Stimulated activated CD4-positive, alpha-beta T cell treated with anti-CD3 and anti-CD28 coated beads, Interleukin-15, amount 100 ng/mL, for 24 hours (primary cell): ENCODE measurements around the gene TNRC18.
"Not testable (repeated sequence)": the region's sequence is repeated elsewhere in the genome, so short reads cannot be mapped to it uniquely, and the experiment has no call there.

Source experiments
- DNase-seq: peaks from one replicate; pipeline ENCODE4 v3.0.0-alpha.2; 2020

Gene TNRC18

DNA sequence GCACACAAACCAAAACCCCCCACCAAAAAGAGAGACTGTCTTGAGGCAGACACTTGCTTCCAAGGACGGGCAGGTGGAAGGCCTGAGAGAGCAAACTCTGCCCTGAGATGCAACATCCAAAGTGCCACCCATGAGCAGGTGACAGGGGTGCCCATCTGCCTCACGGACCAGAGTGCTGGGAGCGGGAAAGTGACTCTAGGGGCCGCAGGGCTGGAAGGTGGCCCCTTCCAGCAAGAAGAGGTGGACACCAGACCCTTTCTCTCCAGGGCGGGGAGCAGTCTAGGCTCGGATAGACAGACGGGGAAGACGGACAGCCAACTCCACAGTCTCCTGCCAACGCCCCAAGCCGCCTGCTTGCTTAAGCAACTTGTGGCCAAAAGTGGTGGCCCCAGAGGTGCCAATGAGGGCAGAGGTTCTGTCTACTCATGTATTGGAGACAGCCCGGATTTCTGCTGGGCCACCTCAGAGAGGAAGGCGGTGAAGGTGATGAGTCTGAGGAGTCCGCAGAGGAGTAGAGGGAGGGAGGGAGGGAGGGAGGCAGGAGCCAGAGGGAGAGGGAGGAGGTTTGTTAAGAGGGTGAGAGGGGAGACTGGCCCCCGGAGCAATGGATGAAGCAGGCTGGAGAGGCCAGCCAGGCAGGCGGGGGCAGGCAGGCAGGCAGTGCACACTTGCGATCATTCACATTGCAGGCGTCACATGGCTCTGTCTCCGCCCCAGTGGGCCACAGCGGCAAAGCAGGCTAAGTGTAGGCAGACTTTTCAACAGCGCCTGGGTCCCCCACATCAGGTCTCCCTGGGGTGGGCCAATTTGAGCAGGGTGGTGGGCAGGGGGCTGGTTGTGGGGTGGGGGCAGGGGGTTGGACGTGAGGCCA, 75.3 kb downstream of the TNRC18 start:
- no peak for DNase-seq

DNA sequence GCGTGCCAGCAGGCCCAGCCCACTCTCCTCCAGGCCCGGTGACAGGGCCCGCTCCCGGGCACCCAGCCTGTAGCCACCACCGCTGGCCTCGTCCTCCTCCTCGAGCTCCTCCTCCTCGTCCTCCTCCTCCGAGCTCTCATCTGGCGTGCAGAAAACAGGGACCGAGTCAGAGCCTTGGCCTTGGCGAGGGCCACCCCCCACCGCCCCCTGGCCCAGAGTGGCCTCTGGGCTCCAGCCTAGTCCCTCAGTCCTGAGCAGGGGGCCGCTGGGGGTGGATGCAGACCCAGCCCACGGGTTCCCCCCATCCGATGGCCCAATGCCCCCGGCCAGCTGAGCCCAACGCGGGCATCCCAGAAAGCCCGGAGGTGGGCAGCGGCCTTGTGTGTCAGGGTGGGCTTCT, 78.0 kb downstream of the TNRC18 start:
- DNase-seq, result no peak

DNA sequence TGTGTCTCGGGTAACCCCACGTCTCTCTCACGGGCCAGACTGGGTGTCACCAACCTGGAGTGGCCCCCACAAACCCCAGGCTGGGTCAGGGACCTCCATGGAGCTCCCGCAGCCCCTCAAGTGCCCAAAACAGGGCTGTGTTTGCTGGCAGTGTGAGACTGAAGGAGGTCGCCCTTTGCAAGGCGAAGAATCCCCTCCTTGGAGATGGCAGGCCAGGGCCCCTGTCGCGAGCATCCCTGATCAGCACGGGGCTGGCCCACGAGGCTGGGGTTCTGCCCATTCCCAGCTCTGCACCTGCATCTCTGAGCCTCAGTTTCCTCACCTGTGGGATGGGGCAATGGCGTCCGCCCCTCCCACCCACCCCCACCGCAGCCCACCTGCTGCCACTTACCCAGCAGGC, 78.5 kb downstream of the TNRC18 start:
- no peak for DNase-seq

DNA sequence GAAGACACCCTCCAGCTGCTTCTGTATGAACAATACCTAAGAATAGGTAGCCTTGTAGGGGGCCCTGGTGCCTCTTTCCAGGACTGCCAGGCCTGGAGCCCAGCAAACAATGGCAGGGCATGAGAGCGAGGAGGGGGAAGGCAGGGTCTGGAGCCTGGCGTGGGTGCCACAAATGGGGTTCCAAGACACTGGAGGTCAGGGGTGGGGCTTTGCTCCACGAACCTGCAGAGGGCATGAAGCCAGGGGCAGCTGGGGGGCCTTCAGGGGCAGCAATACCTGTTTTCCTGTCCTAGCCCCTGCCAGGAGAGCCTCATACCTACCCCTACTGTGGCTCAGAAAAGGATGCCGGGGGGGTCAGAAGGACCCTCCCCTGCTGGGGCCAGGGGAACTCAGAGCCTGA, 79.3 kb downstream of the TNRC18 start:
- no peak for DNase-seq

DNA sequence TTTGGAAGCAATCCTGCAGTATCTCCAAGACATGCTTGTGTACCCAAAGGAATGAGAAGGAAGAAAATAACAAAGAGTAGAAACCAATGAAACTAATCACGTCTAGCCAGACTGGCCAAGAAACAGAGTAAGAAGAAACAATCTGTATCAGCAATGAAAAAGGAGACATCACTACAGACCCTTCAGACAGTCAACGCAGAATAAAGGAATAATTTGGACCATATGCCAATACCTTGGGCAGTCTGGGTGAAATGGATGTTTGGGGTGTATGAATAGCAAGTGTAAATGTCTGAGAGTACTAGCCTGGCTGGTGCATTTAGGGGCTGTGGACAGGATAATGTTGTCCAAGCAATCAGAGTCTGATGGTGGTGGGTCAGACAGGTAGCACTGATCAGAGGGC, 79.8 kb downstream of the TNRC18 start:
- no peak for DNase-seq

DNA sequence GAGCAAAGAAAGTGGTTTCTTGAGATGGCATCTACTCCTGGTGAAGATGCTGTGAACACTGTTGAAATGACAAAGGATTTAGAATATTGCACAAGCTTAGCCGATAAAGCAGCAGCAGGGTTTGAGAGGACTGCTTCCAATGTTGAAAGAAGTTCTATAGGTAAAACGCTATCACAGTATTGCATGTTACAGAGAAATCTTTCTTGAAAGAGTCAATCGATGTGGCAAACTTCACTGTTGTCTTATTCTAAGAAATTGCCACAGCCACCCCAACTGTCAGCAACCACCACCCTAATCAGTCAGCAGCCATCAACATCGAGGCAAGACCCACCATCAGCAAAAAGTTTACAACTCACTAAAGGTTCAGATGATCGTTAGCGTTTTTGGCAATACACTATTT, 81.0 kb downstream of the TNRC18 start:
- DNase-seq, result no peak

DNA sequence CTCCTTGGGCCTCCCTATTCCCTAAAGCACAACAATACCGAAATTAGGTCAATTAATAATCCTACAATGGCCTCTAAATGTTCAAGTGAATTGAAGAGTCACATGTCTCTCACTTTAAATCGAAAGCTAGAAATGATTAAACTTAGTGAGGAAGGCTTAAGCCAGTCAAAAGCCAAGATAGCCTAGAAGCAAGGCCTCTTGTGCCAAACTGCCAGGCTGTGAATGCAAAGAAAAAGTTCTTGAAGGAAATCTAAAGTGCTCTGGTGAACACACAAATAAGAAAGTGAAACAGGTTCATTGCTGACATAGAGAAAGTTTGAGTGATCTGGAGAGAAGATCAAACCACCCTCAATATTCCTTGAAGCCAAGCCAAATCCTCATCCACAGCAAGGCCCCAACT, 83.7 kb downstream of the TNRC18 start:
- no peak for DNase-seq

DNA sequence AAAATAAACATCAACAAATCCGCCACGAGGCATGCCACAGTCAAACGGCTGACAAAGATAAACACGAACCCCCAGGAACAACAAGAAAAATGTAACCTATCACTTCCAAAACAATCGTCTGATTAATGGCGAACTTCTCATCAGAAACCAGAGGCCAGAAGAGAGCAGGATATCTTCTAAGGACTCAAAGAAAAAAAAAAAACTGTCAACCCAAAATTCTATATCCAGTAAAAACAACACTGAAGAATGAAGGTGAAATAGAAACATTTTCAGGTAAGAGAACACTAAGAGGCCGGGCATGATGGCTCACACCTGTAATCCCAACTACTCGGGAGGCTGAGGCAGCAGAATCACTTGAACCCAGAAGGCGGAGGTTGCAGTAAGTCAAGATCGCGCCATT, 86.6 kb downstream of the TNRC18 start:
- no peak for DNase-seq

DNA sequence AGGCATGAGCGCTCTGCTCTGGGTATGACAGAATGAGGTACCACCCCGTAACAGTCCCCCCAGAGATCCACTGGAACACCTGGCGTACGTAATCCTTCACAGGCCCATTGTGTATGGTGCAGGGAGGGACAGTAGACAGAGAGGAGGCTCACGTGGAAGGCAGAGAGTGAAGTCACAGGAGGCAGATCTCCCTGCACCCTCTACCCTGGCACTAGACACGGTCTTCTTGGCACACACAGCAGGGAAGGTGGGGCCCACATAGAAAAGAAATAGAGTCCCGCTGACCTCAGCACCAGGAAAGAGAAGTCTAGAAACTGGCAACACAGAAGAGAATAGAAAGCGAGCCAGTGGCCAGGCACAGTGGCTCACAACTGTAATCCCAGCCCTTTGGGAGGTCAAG, 89.0 kb downstream of the TNRC18 start:
- DNase-seq, result no peak

DNA sequence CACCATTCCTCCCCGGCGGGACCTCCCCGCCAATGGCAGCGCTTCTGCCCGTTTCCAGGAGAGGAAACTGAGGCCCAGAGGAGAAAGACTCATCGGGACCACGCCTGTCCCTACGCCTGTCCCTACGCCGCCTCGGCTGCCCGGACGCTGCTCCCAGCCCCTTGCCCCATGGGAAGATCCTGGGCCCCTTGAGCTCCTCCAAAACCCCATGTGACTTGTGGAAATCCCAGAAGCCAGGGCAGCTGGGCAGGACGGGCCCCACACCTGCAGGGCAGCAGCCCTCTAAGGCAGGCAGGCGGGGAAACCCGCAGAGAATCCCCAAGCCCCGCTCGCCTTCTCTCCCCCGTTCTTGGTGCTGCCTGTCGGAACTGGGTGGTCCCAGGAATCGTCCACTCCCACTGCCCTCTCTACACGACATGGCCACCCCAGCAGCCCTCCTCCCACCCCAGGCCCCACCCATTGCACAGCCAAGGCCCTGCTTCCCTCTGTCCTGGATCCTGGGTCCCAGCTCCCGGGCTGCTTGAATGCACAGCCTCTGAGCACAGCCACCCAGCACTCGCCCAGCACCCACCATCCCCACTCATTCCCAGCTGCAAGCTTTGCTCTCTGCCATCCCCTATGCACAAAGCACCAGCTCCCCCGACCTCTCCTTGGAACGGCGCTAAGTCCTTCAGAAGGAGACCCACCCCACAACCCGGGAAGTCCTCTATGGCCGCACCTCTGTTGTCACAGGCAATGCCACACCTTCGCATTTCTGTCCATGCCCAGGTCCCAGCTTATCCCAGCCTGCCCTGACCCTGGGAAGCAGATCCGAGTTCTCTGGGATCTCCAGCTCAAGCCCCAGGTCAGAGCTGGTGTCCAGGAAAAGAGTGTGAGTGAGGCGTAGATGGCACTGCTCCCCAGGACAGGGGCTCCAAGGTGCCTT, 90.3 kb downstream of the TNRC18 start:
- no peak for DNase-seq

DNA sequence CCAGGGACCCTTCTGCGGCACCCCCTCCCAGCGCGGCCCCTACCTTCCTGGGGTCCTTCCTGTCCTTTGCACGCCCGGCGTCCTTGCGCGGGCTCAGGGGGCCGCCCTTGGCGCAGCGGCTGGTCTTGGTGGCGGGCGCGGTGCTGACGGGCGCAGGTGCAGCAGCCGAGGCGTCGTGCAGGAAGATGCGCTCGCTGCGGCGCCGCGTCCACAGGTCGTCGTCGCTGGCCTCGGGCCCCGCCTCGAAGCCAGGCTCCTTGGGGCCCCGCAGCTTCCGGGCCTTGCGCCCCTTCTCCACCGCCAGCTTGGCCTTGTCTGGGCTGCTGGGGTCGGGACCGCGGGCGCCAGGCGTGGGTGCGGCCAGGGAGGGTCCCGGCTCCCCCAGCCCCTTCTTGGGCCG, 91.1 kb downstream of the TNRC18 start:
- no peak for DNase-seq

DNA sequence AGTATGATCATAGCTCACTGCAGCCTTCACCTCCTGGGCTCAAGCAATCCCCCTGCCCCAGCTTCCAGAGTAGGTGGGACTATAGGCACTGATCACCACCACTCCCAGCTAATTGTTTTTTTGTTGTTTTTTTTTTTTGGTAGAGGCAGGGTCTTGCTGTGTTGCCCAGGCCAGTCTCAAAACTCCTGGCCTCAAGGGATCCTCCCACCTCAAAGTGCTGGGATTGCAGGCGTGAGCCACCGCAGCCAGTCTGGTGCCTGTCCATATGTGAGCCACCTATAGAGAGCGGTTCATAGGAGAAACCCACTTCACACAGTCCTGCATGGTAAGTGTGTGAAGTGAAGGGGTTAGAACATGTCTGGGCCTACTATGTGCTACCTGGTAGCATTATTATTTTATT, 93.3 kb downstream of the TNRC18 start:
- DNase-seq, result no peak

DNA sequence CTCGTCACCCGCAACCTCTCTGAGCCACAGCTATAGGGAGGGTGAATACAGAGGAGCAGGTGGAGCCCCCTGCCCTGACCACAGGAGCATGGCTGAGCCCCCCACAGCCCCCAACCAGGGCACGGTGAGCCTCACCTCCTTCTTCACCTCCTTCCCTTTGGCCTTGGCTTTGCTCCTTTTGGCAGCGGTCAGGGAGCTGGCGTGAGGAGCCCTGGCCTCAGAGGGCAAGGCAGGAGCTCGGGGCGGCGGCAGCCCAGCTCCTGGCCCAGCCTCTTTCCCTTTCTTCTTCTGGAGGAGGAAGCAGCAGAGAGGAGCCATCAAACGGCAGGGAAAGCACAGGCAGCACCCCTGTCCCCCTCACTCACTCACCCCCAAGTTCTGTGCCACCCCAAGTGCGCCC, 98.7 kb downstream of the TNRC18 start:
- DNase-seq, result no peak

DNA sequence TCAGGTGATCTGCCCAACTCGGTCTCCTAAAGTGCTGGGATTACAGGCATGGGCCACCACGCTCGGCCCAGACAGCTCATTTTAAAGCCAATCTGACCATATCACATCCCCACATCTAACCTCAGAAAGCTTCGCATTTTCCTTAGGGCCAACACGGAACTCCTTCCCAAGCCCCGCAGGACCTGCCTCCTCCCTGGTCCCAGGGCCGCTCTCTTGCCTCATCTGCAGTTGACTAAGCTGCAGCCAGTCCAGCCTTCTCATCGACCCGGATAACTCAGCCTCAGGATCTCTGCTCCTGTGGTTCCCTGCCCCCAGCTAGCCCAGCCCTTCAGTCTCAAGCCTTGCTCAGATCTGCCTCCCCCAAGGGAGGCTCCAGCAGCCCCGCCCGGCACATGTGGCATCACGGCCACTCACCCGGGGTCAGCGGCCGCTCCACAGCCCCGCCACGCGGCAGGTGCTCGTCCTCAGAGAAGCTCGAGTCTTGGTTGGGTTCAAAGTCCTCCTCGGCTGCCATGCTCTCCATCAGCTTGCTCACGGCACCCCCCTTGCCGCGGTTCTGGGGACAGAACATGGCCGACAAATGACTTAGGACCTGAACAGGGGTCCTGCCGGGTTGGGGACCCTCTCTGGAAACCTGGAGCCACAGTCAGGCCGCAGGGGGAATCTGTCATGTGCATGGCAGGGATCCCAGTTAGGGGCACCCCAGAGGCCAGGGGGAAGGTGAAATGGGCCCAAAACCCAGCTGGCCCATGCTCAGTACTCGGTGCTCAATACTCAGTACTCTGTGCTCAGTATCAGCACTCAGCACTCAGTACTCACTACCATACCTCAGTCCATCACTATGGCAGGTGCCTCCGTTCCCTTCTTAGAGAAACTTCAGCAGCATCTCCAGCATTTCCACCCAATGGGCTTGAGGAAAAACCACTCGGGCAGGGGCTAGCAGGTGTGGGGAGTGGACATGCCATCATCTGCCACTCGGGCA, 99.5 kb downstream of the TNRC18 start:
- DNase-seq, result not testable (repeated sequence)

DNA sequence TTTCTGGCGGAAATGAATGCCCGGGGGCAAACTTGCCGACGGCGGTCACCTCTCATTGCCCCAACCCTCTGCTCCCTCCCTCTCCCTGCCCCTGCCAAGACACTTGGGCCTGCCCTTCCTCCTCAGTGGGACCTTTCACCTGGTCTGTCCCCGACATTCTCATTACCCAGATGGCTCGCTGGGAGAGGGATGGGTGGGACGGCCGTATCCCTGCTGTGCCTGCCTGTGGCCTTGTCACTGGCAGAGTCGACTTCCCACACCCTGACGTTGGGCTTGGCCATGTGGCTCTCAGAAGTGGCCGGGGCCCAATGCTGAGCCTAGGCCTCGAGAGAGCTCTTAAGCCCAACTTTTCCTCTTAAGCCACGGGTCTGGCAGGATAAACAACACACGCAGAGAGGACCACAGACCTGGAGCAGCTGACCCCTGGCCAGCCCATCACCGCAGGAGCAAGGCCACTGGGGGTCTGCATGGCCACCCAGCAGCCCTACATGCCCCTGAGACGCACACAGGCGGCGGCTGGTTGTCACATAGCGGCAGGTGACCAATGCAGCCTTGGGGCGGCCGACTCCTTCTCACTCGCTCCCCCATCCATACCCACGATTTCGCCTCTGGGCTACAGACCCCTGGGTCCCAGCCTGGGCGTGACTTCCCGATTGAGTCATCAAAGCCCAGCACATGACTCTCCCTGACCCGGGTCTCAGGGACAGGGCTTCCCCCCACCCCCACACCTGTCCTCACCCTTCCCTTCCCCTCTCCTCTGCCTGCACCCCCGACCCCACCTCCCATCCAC, 100.8 kb downstream of the TNRC18 start:
- no peak for DNase-seq

DNA sequence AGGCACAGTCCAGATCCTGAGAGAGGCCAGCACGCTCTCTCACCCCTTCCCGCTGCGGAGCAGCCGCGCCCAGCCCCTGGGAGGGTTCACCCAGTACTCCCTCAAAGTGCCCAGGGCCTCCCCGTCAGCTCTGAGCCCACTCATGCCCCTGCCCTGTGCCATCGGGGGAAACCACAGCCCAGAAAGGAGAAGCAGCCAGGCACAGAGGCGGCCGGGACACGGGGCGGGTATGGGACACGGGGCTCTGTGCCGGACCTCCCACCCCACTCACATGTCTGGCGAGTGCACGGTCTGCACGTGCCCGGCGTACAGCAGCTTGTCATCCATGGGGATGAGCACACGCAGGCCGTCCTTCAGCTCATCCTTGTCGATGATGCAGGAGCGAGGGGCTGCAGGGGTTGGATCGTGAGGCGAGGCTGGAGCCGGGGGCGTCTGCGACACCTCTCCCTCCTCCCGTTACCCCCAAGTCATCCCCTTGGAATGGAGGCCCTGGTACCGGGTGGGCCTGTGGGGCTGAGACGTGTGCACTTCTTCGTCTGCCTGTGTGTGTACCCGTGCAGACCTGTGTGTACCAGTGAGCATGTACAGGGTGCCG, 102.7 kb downstream of the TNRC18 start:
- no peak for DNase-seq

DNA sequence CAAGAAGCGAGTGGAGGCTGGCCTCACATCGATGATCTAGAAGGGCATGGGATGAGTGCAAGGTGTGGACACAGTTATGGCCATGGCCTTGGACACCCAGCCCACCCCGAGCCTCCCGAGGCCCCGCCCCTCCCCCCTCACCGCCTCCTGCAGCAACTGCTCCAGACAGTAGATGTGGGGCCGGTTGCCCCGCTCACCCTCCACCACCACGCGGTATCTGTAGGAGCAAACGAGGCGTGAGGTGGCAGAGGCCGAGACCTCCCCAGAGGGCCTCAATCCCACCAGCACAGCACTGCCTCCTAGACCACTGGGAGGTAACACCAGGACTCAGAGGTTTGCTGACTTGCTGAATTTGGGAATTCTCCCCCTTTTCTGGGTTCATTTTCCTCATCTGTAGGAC, 103.2 kb downstream of the TNRC18 start:
- DNase-seq, result no peak

DNA sequence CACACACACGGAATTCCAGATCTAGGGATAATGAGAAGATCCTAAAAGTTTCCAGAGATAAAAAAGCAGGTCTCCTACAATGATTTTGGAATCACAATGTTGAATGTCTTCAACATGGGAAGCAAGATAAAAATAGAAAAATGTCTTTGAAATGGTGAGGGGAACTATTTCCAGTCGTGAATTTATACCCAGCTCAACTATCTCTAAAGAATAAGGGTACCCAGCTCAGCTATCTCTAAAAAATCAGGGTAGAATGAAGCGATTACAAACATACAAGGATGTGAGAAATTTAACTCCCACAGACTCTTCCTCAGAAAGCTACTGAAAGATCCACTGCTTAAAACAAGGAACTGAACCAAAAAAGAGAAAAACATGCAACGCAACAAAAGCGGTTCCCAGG, 105.0 kb downstream of the TNRC18 start:
- not testable (repeated sequence) for DNase-seq

DNA sequence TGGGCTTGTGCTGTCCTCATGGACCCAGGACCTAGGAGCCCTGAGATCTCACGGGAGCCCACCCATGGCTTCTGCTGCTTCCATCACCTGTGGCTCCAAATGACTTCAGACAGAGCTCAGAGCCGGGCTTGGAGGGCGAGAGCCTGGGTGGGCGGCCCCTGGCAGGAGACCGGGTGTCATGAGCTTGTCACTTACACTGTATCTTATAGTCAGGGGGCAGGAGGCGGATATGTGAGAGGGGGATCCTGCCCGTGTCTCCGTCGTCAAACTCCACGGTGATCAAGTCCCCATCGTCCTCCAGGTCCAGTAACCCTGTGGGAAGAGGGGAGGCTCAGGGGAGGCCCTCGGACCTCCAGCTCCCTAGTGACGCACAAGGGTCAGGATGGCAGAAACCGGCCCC, 107.9 kb downstream of the TNRC18 start:
- no peak for DNase-seq

DNA sequence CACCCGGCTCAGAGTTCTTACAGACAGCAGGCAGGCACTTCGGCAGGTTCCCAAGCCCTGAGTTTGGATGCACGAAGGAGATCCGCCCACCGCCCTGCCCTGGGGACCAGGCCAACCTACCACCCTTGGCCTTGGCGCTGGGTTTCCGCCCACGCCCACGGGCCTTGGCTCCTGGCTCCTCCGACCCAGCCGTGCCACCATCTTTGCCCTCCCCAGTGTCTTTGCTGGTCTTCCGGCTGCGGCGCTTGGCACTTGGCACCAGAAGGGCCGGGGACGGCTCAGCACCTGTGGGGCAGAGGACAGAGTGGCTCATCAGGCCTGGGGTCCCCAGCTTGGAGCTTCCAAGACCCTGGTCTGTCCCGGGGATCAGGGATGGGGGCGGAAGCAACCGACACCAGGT, 108.8 kb downstream of the TNRC18 start:
- no peak for DNase-seq

DNA sequence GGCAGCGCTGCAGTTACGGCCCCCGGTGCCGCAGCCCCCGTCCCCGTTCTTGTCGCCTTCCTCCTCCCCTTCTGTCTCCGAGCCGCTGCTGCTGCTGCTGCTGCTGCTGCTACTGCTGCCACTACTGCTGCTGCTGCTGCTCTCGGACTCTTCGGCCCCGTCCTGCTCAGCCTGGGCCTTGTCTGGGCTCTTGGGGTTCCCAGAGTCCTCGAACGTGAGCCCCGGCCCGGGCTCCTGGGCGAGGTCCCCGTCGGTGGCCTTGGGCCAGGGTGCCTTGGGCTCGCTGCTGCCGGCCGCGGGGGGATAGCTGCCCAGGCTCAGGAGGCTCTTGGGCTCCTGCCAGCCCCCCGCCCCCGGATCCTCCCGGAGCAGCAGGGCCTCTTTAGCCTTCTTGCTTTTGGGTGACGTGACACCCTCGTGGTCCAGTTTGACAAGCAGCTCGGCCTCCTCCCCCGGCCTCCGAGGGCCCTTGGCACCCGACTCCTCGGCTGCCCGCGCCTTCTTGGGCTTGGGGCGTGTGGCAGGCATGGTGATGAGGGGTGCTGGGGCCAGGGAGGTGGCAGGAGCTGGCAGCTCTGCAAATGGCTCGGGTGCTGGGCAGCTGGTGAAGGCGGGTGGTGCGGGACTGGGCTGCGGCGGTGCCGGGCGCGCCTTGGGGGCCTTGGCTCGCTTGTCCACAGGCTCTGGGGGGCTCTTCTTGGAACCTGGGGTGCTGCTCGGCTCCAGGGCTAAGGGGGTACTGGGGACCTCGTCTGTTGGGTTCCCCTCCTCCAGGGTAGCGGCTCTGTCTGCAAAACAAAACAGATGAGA, 110.4 kb downstream of the TNRC18 start:
- DNase-seq, result not testable (repeated sequence)
